Endothelial cell of coronary artery (primary cell): Measurements from ENCODE around the gene CPLANE1. TPM values are rescaled to one million over a fixed set of nuclear protein-coding genes. Genes with fewer than 3 reads are reported as not detected.

Source experiments
- total RNA-seq: library from RNA; depleted of rRNA; stranded (reverse); fragments of >200 nt; gene quantifications from 2 replicates; pipeline ENCODE4 v1.2.3, GENCODE V29; 2014

Gene CPLANE1
- 11.0 and 18.4 TPM in 2 replicates for total RNA-seq

DNA sequence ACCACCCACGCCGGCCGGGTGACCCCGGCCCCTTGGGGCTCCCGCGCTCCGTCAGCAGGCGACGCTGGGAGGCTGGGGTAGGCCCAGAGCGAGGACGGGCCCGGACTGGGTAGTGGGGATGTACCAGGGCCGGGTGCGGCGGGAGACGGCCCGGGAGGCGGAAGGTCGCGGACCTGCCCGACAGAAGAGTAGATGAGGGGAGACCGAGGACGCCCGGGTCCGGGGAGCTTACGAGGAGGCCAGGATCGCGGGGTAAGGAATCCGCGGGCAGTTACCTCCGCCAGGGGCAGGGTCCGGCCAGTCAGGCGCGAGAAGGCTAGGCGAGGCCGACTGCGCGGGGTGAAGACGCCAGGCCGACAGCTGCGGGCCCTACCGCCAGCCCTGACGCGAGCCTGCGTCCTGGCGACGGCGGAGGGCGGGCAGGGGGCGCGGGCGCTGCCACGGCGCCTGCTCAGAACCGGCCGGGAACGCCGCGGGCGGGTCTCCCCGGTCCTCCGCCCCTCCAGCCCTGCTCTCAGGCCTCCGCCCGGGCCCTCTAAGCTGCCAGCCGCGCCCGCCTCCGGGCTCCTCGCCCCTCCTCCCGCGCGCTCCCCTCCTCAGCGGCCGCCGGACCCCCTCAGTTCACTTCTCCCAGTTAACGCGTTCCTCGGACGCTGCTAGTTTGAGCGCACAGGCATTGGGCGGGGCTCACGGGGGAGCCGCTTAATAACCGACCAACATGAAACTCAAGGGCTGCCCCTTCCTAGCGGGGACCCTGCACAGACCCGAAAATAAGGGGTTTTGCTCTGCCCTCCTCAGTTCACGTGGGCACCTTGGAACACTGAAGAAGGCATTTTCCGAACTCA, at the start of gene CPLANE1:
Gene CPLANE1 (minus strand): TSS at position 407 of the 845 bp plus-strand sequence. CDS start 1,678 bp downstream, outside the sequence.

Other genes with a start within 250 kb of the CPLANE1 start
- 30.9 and 37.7 TPM in 2 replicates for gene NUP155, start 121.7 kb upstream of the CPLANE1 start, total RNA-seq
- gene WDR70, start 129.9 kb upstream of the CPLANE1 start, total RNA-seq: 35.4 and 37.6 TPM in 2 replicates